Neural cell (in vitro differentiated cells): ENCODE measurements around the gene ABHD17A.

ENCODE experiments used
- EP300 ChIP-seq: fragments of 450-650 bp; conservative IDR thresholded peaks from 2 replicates; pipeline ENCODE4 v1.6.1; 2014; ENCODE audit warnings: antibody characterized with exemption, mild to moderate bottlenecking, moderate library complexity; ENCODE audit not compliant: poor library complexity, severe bottlenecking
- EZH2 ChIP-seq: fragments of 200-600, 300-800 bp; shearing (Covaris generic), sonication (generic); IDR thresholded peaks from 2 replicates; pipeline ENCODE4 v1.6.1; 2014; ENCODE audit warnings: antibody characterized with exemption, low read length, borderline replicate concordance, mild to moderate bottlenecking; ENCODE audit not compliant: insufficient read depth, poor library complexity, severe bottlenecking
- MXI1 ChIP-seq: fragments of 450-650 bp; conservative IDR thresholded peaks from 2 replicates; pipeline ENCODE4 v1.6.1; 2014; ENCODE audit warnings: antibody characterized with exemption, mild to moderate bottlenecking; ENCODE audit not compliant: poor library complexity, severe bottlenecking
- POLR2AphosphoS5 ChIP-seq: IDR thresholded peaks from 2 replicates; pipeline ENCODE4 v1.6.1; 2012
- RAD21 ChIP-seq: fragments of 450-650 bp; conservative IDR thresholded peaks from 2 replicates; pipeline ENCODE4 v1.6.1; 2014; ENCODE audit warnings: antibody characterized with exemption, mild to moderate bottlenecking, moderate library complexity
- REST ChIP-seq: IDR thresholded peaks from 2 replicates; pipeline ENCODE4 v1.6.1; 2012; ENCODE audit warnings: borderline replicate concordance
- SMC3 ChIP-seq: fragments of 450-650 bp; conservative IDR thresholded peaks from 2 replicates; pipeline ENCODE4 v1.6.1; 2014; ENCODE audit warnings: antibody characterized with exemption, mild to moderate bottlenecking, moderate library complexity; ENCODE audit not compliant: poor library complexity
- TAF1 ChIP-seq: IDR thresholded peaks from 2 replicates; pipeline ENCODE4 v1.6.1; 2012; ENCODE audit warnings: low read depth
- TF ChIP-seq, protein P1 (sequence below): fragments of 450-650 bp; IDR thresholded peaks from 2 replicates; pipeline ENCODE4 v1.5.1; 2014; ENCODE audit warnings: antibody characterized with exemption, mild to moderate bottlenecking, moderate library complexity; ENCODE audit not compliant: poor library complexity, severe bottlenecking

- TF ChIP-seq EZH2 (no peak), SMC3 (no peak), TAF1 (no peak), EP300 (no peak), POLR2AphosphoS5 (no peak), RAD21 (no peak), REST (no peak), MXI1 (no peak)
- TF ChIP-seq, protein P1, sequence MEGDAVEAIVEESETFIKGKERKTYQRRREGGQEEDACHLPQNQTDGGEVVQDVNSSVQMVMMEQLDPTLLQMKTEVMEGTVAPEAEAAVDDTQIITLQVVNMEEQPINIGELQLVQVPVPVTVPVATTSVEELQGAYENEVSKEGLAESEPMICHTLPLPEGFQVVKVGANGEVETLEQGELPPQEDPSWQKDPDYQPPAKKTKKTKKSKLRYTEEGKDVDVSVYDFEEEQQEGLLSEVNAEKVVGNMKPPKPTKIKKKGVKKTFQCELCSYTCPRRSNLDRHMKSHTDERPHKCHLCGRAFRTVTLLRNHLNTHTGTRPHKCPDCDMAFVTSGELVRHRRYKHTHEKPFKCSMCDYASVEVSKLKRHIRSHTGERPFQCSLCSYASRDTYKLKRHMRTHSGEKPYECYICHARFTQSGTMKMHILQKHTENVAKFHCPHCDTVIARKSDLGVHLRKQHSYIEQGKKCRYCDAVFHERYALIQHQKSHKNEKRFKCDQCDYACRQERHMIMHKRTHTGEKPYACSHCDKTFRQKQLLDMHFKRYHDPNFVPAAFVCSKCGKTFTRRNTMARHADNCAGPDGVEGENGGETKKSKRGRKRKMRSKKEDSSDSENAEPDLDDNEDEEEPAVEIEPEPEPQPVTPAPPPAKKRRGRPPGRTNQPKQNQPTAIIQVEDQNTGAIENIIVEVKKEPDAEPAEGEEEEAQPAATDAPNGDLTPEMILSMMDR: no peak
Observed at GRCh38 chr19:1852581-1853128, 32.6 kb downstream of the ABHD17A start.
